Brain microvascular endothelial cell (primary cell): Measurements from ENCODE around the gene REEP3.
"Not testable (repeated sequence)": the region's sequence is repeated elsewhere in the genome, so short reads cannot be mapped to it uniquely, and the experiment has no call there.

Experiments used
- DNase-seq: peaks from one replicate; pipeline ENCODE4 v3.0.0-alpha.2; 2020
- H3K27ac ChIP-seq: fragments of 250-450 bp; sonication (Bioruptor Pico); 2 replicates; pipeline ENCODE4 v1.5.1; 2020; ENCODE audit warnings: mild to moderate bottlenecking, moderate library complexity
- H3K27me3 ChIP-seq: fragments of 250-450 bp; sonication (Bioruptor Pico); replicated peaks from 2 replicates; pipeline ENCODE4 v1.5.1; 2020; ENCODE audit warnings: mild to moderate bottlenecking
- H3K36me3 ChIP-seq: fragments of 250-450 bp; sonication (Bioruptor Pico); replicated peaks from 2 replicates; pipeline ENCODE4 v1.5.1; 2020; ENCODE audit warnings: mild to moderate bottlenecking
- H3K4me3 ChIP-seq: 2 replicates; pipeline ENCODE4 v1.5.1; 2011; ENCODE audit warnings: low read depth, mild to moderate bottlenecking, control low read depth, low read length, moderate library complexity
- CTCF ChIP-seq: IDR thresholded peaks from 2 replicates; pipeline ENCODE4 v1.5.1; 2011; ENCODE audit warnings: low read depth, mild to moderate bottlenecking, moderate library complexity, low read length, control low read depth, inconsistent platforms; ENCODE audit errors: missing control alignments
- in situ Hi-C: cut with HindIII; loops from 2 replicates; pipeline ENCODE4 v1.10.0; 2017; ENCODE audit warnings: low sequenced_read_pairs, low pct_ligation_motif_present

REEP3 gene

GRCh38 chr10:63563623-63564022 lies 42.4 kb downstream of the REEP3 start:
- Histone ChIP-seq H3K36me3 (no peaks in the 10 kb centered on the region), H3K27me3 (no peaks in the 10 kb centered on the region), H3K4me3 (no peak overlapping the region), H3K27ac (no peak overlapping the region)
- DNase-seq = no peak
- in situ Hi-C loops = no loop called here
- TF ChIP-seq CTCF = no peak

- H3K27me3 ChIP-seq, H3K4me3 ChIP-seq, H3K27ac ChIP-seq, DNase-seq, H3K36me3 ChIP-seq, in situ Hi-C loops: not testable (repeated sequence)
These were observed 43.5 kb downstream of the REEP3 start for GRCh38 chr10:63564731-63565130.

- no peak for TF ChIP-seq CTCF
- DNase-seq = no peak
- Histone ChIP-seq H3K27me3 (no peaks in the 10 kb centered on the region), H3K4me3 (no peak overlapping the region), H3K27ac (peak overlapping the region; percentile 39), H3K36me3 (peaks cover 13% of the 10 kb centered on the region)
- in situ Hi-C loops = no loop called here
These were observed 52.0 kb downstream of the REEP3 start for GRCh38 chr10:63573068-63573697.

GRCh38 chr10:63574011-63574410 lies 52.8 kb downstream of the REEP3 start:
- in situ Hi-C loops = no loop called here
- no peak for DNase-seq
- Histone ChIP-seq H3K27me3 (no peaks in the 10 kb centered on the region), H3K27ac (no peak overlapping the region), H3K4me3 (no peak overlapping the region), H3K36me3 (peaks cover 13% of the 10 kb centered on the region)
- no peak for TF ChIP-seq CTCF

- DNase-seq = no peak
- TF ChIP-seq CTCF = no peak
- no peak overlapping the region for H3K4me3 ChIP-seq
- H3K27ac ChIP-seq = no peak overlapping the region
- H3K27me3 ChIP-seq = no peaks in the 10 kb centered on the region
- in situ Hi-C loops = no loop called here
- H3K36me3 ChIP-seq = peaks cover 10% of the 10 kb centered on the region
These were observed 55.3 kb downstream of the REEP3 start for GRCh38 chr10:63576501-63576900.

- Histone ChIP-seq H3K27me3 (no peaks in the 10 kb centered on the region), H3K27ac (no peak overlapping the region), H3K36me3 (peaks cover 10% of the 10 kb centered on the region), H3K4me3 (no peak overlapping the region)
- in situ Hi-C loops = no loop called here
- no peak for TF ChIP-seq CTCF
- DNase-seq = no peak
These were observed 57.3 kb downstream of the REEP3 start for GRCh38 chr10:63578501-63578900.
